ENCODE results near the gene RAD9A.

DNA sequence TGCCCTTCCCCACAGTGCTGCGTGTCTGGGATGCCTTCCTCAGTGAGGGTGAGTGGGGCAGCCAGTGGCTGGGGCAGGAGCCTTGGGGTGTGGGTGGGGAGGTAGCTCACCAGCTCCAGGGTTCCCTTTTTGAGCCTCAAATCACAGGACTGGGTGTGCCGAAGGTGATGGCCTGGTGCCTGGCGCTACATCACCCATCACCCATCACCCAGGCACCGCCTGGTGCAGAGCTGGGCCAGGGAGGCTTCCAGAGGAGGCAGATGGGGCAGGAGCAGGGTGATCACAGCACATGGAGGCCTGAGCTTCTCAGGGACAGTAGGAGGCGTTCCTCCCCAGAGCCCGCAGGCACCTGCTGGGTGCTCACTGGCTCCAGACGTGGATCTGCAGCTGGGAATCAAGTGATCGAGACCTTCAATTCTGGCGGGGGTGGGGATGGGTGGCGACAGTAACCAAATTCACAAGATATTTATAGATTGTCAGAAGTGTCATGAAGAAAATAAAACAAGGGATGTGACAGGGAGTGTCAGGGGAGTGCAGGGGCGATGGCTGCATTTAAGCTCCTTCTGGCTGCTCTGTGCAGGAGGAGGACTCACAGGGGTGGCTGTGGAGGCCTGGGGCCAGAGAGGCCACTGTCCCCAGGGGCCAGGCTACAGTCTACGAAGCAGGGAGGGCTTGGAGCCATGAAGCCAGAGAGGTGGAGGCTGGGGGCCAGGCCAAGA lies 15.3 kb downstream of the RAD9A start:
- TF ChIP-seq POLR2A (IDR thresholded peaks at IDR 0.05; ENCODE audit: low read length) (no peak), GATA1 (IDR thresholded peaks at IDR 0.05; ENCODE audit: low read depth, low read length) (no peak)

Data from erythroblast (primary cell).